Esophagus muscularis mucosa (tissue), 3 donors: ENCODE measurements around the gene SCAP.
"Not testable (repeated sequence)": the region's sequence is repeated elsewhere in the genome, so short reads cannot be mapped to it uniquely, and the experiment has no call there.

ENCODE experiments used
- CTCF ChIP-seq, 3 experiments: fragments of 200-600 bp in 2 of 3; fragments of 450-650 bp in 1 of 3; sonication (generic) in 2 of 3; IDR thresholded peaks; one replicate each; pipeline ENCODE4 v1.5.1; 2017 to 2019; ENCODE audit warnings: antibody characterized with exemption in 3 of 3, mild to moderate bottlenecking in 2 of 3, moderate library complexity in 1 of 3
- POLR2A ChIP-seq: fragments of 450-650 bp; IDR thresholded peaks from one replicate; pipeline ENCODE4 v1.6.1; 2017; ENCODE audit warnings: antibody characterized with exemption, moderate library complexity, mild to moderate bottlenecking, low read depth

DNA sequence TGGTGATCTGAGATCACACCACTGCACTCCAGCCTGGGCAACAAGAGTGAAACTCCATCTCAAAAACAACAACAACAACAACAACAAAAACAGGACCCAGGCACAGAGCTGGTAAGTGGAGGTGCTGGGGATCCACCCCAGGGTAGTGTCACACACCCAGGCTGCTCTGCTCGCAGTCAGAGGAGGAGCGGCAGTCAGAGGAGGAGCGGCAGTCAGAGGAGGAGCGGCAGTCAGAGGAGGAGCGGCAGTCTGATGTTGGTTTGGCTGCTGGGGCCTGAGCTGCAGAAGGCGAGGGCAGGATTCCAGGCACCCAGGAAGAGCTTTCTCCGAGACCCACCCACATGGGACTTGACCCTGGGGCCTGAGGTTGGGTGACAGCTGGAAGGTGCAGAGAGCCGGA, 105.7 kb downstream of the SCAP start:
- TF ChIP-seq CTCF (IDR thresholded peaks at IDR 0.05); POLR2A: not testable (repeated sequence)
